ENCODE results near the gene ANKRD12. TPM values are rescaled to one million over a fixed set of nuclear protein-coding genes. Genes with fewer than 3 reads are reported as not detected.

ANKRD12 gene
- total RNA-seq, 1 experiment from 2014 or later, result 23.5 TPM

- Histone ChIP-seq H3K9me2 (ENCODE audit: insufficient read depth) (no peaks in the 10 kb centered on the region), H3K27me3 (ENCODE audit: insufficient read depth, low read length) (no peaks in the 10 kb centered on the region), H3K4me2 (ENCODE audit: low read length) (no peak overlapping the region), H3K36me3 (ENCODE audit: control insufficient read depth in 1 of 2, insufficient read depth in 2 of 2, low read length in 2 of 2) (no peaks in the 10 kb centered on the region), H3K9me3 (ENCODE audit: control insufficient read depth in 1 of 2, insufficient read depth in 1 of 2, low read depth in 1 of 2, low read length in 2 of 2) (no peaks in the 10 kb centered on the region), H3K4me3 (replicated peaks in 1 of 2; ENCODE audit: low read depth in 1 of 2, low read length in 2 of 2) (no peak overlapping the region), H3K4me1 (ENCODE audit: control insufficient read depth in 1 of 2, insufficient read depth in 2 of 2, low read length in 2 of 2) (no peaks in the 10 kb centered on the region), H3K27ac (ENCODE audit: low read depth, low read length) (no peak overlapping the region), H4K20me1 (ENCODE audit: insufficient read depth) (no peaks in the 10 kb centered on the region), H3K9ac (ENCODE audit: low read length) (no peak overlapping the region), H3K79me2 (ENCODE audit: insufficient read depth, low read length) (no peaks in the 10 kb centered on the region), H2AFZ (ENCODE audit: low read depth, low read length, poor library complexity, severe bottlenecking) (no peak overlapping the region)
- BruUV-seq (replicated peaks), result no TSS peak
- intact Hi-C loops (cut with micrococcal nuclease), result no loop called here
- RAD21 ChIA-PET (ENCODE audit: low non-redundant PET in 1 of 2, low total read pairs in 2 of 2, uncharacterized antibody in 2 of 2, unreplicated experiment in 2 of 2), result no interaction called here
- POLR2A ChIA-PET, result no interaction called here
- DNase-seq (ENCODE audit: low read depth, low spot score), result no peak
- TF ChIP-seq YY1 (IDR thresholded peaks at IDR 0.05; ENCODE audit: extremely low read depth, insufficient replicate concordance, low read depth, low read length), result no peak
- TF ChIP-seq CBX3 (IDR thresholded peaks at IDR 0.05; ENCODE audit: low read depth), result no peak
- TF ChIP-seq CEBPB (IDR thresholded peaks at IDR 0.05; ENCODE audit: low read depth), result no peak
- TF ChIP-seq RAD21 (IDR thresholded peaks at IDR 0.05; ENCODE audit: low read depth), result no peak
- no peak for ATAC-seq
- CTCF ChIA-PET, result no interaction called here
Observed at GRCh38 chr18:9285604-9286003, 149.0 kb downstream of the ANKRD12 start.

- ChIA-PET CTCF (no interaction called here), RAD21 (ENCODE audit: low non-redundant PET in 1 of 2, low total read pairs in 2 of 2, uncharacterized antibody in 2 of 2, unreplicated experiment in 2 of 2) (no interaction called here), POLR2A (no interaction called here)
- intact Hi-C loops (cut with micrococcal nuclease), result no loop called here
- DNase-seq (ENCODE audit: low read depth, low spot score) (no peak), ATAC-seq (no peak)
- H4K20me1 ChIP-seq (ENCODE audit: insufficient read depth), result no peaks in the 10 kb centered on the region
- H3K9me2 ChIP-seq (ENCODE audit: insufficient read depth), result no peaks in the 10 kb centered on the region
- H3K4me3 ChIP-seq (replicated peaks in 1 of 2; ENCODE audit: low read depth in 1 of 2, low read length in 2 of 2), result no peak overlapping the region
- H3K27me3 ChIP-seq (ENCODE audit: insufficient read depth, low read length), result no peaks in the 10 kb centered on the region
- H3K4me2 ChIP-seq (ENCODE audit: low read length), result no peak overlapping the region
- no peaks in the 10 kb centered on the region for H3K36me3 ChIP-seq (ENCODE audit: control insufficient read depth in 1 of 2, insufficient read depth in 2 of 2, low read length in 2 of 2)
- H2AFZ ChIP-seq (ENCODE audit: low read depth, low read length, poor library complexity, severe bottlenecking), result no peak overlapping the region
- no peak overlapping the region for H3K9ac ChIP-seq (ENCODE audit: low read length)
- no peaks in the 10 kb centered on the region for H3K9me3 ChIP-seq (ENCODE audit: control insufficient read depth in 1 of 2, insufficient read depth in 1 of 2, low read depth in 1 of 2, low read length in 2 of 2)
- no peaks in the 10 kb centered on the region for H3K4me1 ChIP-seq (ENCODE audit: control insufficient read depth in 1 of 2, insufficient read depth in 2 of 2, low read length in 2 of 2)
- H3K27ac ChIP-seq (ENCODE audit: low read depth, low read length), result no peak overlapping the region
- BruUV-seq (replicated peaks), result no TSS peak
- no peaks in the 10 kb centered on the region for H3K79me2 ChIP-seq (ENCODE audit: insufficient read depth, low read length)
- TF ChIP-seq POLR2A (IDR thresholded peaks at IDR 0.05; ENCODE audit: borderline replicate concordance, extremely low read depth, insufficient read depth, insufficient read length) (no peak), TCF7L2 (IDR thresholded peaks at IDR 0.05; ENCODE audit: borderline replicate concordance, extremely low read depth, insufficient read depth, insufficient read length) (no peak), ZFX (IDR thresholded peaks at IDR 0.05) (no peak), EZH2phosphoT487 (IDR thresholded peaks at IDR 0.05; ENCODE audit: borderline replicate concordance) (no peak), RAD21 (IDR thresholded peaks at IDR 0.05; ENCODE audit: low read depth) (no peak), ZNF274 (IDR thresholded peaks at IDR 0.05; ENCODE audit: low read depth, low read length) (no peak), MAX (IDR thresholded peaks at IDR 0.05) (no peak), ATF3 (IDR thresholded peaks at IDR 0.05) (no peak), CEBPB (IDR thresholded peaks at IDR 0.05; ENCODE audit: low read depth) (no peak), ZBTB33 (IDR thresholded peaks at IDR 0.05; ENCODE audit: extremely low read depth, insufficient replicate concordance, low read length) (no peak), SRF (IDR thresholded peaks at IDR 0.05; ENCODE audit: low read depth) (no peak), REST (IDR thresholded peaks at IDR 0.05; ENCODE audit: low read depth) (no peak), SIN3A (IDR thresholded peaks at IDR 0.05; ENCODE audit: low read depth) (no peak), CBX3 (IDR thresholded peaks at IDR 0.05; ENCODE audit: low read depth) (no peak), SP1 (IDR thresholded peaks at IDR 0.05; ENCODE audit: low read depth) (no peak), JUND (IDR thresholded peaks at IDR 0.05) (no peak)
Observed at GRCh38 chr18:9287036-9287435, 150.5 kb downstream of the ANKRD12 start.
